SKM-1 treated with dmso at 0.1 percent for 144 hours (cell line): ENCODE data around the gene MYOM1.
A peak's percentile ranks its signal among the peaks of the same experiment; 100 is the strongest.

ENCODE experiments used
- DNase-seq: peaks from one replicate; lab custom pipeline; 2025; ENCODE audit not compliant: unreplicated experiment; lab: John Stamatoyannopoulos, UW

MYOM1 gene

GRCh38 chr18:3250237-3251107 lies 30.7 kb upstream of the MYOM1 start:
- no peak for DNase-seq

DNA sequence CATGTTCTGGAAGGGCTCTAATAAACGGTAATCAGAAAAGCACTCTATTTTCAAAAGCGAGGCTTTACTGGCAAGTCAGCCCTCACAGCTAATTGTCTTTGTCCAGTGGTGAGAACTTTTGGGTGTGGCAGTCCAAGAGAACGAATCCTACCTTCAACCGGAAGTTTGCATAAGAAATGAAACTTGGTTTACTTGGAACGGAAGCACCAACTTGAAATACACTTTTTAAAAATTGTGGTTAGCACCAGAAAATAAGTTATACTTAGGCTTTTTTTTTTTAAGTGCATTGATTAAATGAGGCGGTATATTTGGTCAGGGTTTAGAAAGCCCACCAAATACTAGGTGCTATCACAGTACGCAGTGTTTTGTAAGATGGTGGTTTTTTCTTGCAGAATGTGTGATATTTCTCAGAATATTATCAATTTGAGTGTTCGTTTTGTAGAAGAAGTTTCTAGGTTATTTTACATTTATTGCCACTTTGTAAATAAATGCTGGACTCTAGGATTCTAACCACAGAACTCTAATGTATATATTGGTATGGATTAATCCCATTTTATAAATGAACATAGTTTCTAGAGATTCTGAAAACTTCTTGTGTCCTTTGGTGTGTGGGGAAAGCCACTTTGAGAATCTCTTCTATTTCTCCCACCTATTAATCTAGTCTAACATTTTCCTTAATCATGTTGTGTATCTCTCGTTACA lies 29.0 kb upstream of the MYOM1 start:
- peak; percentile 32 for DNase-seq

DNA sequence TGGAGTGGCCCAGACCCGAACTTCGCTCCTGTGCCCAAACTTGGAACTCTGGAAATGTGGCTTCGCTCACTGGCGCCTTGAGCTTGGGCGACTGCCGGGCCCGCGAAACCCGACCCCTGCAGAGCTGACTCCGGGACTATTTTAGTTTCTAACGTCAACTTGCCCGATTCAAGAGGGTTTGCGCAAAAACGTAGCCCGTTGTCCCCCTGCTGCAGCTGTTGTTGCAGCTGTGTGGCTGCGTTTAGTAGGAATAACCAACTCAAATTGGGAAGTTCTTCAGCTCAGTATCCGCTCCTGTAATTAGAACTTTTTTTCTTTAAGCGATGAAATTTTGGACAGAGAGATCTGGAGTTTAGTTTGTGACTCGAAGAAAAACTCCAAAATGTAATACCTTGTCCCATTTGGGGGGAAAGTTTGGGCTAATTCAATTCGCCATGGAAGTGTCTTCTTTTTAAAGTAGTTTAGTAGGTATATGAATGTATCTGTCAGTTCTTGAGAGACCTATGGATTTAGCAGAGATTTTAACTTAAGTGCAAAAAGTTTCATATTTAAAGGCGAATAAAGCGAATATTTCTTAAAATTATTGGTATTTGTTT lies 28.4 kb upstream of the MYOM1 start:
- peak; percentile 24 for DNase-seq

DNA sequence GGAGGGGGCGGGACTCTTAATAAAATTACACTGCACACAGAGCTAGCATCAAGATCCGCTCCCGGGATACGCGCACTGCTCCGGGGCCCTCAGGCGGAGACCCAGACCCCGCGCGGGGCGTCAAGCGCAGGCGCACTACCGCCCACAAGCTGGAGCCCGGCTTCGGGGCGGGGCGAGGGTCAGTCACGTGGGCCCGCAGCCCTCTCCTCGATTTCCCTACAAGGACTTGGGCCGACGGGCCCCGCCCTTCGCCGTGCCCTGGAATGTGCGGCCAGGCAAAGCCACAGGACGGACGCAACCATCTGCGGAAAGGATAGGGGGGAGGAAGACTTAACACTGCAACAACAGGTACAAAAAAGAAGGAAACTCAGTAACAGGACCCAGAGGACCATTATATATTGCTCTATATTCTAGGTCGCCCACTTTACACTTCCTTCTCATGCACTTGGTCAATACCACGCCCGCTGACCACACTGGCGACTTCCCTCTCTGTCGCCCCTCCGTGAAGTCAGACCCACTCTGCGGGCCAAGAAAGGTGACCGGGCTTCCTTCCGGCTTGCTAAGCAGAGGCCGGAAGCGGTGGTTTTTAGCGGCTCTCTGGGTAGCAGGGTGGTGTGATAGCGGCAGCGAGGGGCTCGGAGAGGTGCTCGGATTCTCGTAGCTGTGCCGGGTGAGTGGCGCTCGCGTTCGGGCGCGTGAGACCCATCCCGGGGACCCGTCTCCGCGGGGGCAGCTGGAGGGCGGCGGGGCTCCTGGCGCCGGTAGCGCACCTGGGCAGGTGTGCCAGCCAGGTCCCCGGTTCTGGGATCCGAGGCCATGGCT lies 27.7 kb upstream of the MYOM1 start, which contains the start of gene MYL12A:
MYL12A (plus strand) TSS at position 562 of the 822 bp plus-strand sequence. CDS start 5,447 bp downstream, outside the sequence.
- DNase-seq = peak; percentile 95

- peak; percentile 60 for DNase-seq
Observed at GRCh38 chr18:3246635-3247239, 27.0 kb upstream of the MYOM1 start.

DNA sequence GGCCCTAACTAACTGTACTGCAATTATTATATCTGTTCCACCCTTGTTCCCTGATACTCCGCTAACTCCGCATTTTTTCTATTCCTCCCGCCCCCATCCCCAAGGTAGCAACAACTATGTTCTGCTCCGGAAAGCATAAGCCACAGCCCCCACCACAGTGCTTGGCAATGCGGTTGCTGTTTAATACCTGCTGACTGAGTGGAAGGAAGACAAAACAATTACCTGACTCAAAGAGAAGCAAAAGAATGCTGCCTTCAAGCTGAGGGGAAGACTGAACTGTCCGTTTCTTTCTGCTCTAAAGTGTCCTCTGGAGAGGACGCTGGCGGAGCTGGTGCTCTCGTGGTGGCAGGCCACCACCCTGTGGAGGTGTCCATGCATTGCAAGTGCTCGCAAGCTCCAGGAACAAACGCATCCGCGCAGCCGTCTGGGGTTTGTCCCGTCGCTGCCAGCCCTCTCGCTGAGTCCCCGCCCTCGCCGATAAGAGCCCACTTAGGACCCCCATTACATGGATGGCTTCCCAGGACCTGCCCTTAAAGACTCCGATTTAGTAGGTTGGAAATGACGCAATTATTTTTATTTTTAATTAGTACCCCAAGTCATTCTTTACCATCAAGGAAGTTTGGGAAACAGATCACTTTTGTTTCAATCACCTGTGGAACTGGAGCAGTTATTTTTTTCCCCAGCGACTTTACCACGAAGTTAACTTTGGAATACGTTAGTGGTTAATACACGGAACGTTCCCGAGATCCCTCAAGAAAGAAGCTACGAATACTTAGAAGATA lies 26.3 kb upstream of the MYOM1 start:
- DNase-seq = peak; percentile 82

DNA sequence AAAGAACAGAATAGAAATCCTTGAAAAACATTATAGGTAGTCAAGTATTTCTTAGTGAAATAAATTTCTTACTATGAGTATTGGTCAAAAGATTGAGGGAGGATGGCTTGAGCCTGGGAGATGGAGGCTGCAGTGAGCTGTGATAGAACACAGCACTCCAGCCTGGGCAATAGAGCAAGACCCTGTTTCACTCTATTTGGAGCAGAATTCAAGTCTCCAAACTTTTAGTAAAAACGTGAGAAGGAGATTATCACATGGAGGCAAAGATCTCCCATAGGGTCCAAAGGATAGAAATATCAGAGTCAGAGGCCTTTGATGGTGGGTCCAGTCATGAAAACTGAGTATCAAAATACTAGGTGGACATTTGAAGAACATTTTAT lies 25.4 kb upstream of the MYOM1 start:
- DNase-seq = no peak

GRCh38 chr18:3238742-3239141 lies 19.0 kb upstream of the MYOM1 start:
- DNase-seq = no peak

GRCh38 chr18:3236470-3236869 lies 16.7 kb upstream of the MYOM1 start:
- DNase-seq = no peak

DNA sequence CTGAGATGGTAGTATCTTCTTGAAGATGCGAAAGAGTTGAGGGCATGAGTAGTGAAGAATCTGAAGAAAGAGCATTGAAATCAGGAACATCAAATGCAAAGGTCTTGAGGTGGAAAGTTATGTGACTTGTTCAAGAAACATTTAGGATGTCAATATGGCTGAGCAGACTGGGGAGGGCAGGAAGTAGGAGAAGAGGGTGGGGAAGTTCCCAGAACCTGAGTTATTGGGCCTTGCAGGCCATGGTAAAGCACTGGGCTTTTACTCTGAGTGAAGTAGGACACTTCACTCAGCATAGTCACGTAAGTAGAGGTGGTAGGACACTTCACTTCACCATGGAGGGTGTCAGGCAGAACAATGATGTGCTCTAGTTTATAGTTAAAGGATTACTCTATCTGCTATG lies 16.1 kb upstream of the MYOM1 start:
- DNase-seq = no peak

- no peak for DNase-seq
Observed at GRCh38 chr18:3234457-3234856, 14.7 kb upstream of the MYOM1 start.

- no peak for DNase-seq
Observed at GRCh38 chr18:3233433-3234168, 13.8 kb upstream of the MYOM1 start.

DNA sequence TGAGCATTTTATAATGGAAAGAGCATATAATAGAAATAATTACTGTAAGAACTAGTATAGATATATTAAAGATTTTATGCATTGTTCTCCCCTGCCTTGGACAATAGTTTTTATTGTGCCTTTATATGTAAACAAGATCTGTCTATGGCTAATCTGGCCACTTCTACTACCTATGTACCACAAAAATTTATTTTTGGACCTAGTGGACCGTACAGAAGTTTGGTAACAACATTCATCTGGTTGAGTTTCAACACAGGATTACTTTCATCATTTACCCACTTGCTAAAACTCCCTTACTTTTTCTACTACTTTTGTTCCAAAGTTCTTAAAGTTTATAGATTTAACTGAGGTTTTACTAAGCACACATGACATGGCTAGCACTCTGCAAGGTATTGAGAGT lies 13.2 kb upstream of the MYOM1 start:
- DNase-seq = no peak

GRCh38 chr18:3230401-3231334 lies 10.9 kb upstream of the MYOM1 start:
- DNase-seq = no peak

GRCh38 chr18:3226048-3226447 lies 6.3 kb upstream of the MYOM1 start:
- DNase-seq = no peak

DNA sequence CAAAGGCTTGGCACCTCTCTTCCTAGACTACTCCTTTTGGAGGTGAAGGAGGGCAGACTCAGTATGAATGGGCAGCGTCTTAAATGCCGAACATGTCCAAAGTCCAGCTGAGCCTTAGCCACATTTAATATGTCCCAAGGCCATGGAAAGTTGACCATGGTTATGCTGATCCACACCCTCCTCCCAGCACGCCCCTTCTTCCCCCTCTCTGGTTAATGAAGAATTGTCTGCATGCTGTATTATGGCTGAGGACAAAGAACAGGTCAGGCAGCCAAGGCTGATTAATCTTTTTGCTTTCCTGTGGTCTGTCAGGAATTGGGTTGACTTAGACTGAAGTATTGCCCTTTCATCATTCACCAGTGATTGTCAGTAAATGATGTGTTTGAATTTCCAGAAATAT lies 5.8 kb upstream of the MYOM1 start:
- DNase-seq = no peak

DNA sequence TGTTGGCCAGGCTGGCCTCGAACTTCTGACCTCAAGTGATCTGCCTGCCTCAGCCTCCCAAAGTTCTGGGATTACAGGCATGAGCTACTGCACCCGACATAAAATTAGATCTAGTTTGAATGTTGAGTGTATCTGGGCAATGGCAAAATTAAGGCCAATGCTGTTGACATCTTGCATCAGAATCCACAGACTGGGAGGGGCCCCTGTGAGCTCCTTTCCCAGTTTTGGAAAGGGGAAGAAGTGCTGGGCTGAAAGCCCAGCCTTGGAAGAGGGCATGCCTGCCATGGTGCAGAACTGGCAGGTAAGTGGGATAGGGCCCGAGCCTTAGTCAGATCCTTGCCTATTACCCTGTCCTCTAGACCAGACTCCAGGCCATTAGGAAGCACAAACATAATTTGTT lies 4.5 kb upstream of the MYOM1 start:
- no peak for DNase-seq

DNA sequence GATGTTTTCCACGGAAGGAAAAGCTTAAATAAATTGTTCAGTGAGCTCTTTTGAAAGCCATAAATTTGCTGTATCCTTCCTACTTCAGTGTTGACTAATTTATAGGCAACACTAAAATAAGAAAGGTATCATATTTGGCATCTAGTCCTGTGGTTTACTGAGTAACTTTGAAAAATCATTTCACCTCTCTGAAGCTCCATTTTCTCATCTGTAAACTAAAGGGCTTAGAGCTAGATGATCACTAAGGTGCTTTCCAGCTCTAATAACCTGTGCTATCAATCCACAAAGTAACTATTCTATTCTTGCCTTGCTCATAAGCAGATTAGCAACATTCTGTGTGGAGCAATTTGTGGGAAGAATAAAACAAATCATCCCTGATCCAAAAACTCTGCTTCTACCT lies 3.6 kb upstream of the MYOM1 start:
- DNase-seq = no peak
